ENCODE measurements around the gene FSTL5. TPM values are rescaled to one million over a fixed set of nuclear protein-coding genes. Genes with fewer than 3 reads are reported as not detected.
A peak's percentile ranks its signal among the peaks of the same experiment; 100 is the strongest.

Gene FSTL5
- total and polyA plus RNA-seq, 4 donors, result 0.01 to 0.08 TPM; not detected in 2

DNA sequence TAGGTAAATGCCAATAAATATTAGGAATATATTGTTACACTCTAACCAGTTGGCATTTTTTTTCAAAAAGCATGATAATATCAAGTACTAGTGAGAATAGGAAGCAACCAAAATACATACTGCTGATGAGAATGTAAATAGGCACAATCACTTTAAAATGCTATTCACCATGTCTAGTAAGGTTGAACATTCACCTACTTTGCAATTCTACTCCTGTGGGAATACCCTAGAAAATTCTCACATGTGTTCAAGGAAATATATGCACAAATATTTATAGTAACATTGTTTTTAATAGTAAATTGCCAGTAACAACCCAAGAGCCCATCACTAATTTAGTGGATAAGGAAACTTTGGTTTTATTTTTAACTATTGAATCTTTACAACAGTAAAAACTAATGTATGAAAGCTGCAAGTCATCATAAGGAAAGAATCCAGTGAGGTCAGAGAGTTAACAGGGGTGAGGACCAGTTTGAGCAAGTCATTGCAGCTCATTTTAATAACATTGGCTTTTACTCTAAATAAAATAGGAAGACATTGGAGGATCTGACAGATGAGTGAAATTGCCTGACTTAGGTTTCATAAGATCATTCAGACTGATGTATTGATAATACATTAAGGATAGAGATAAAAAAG, 23.6 kb downstream of the FSTL5 start:
- H3K9ac ChIP-seq (ENCODE audit: low read depth in 1 of 2, low read length in 2 of 2), result no peak overlapping the region
- TF ChIP-seq HNF4G (IDR thresholded peaks at IDR 0.05) (no peak), RXRA (IDR thresholded peaks at IDR 0.05) (no peak), NR2F2 (IDR thresholded peaks at IDR 0.05) (no peak), EGR1 (IDR thresholded peaks at IDR 0.05; ENCODE audit: low read depth in 2 of 2) (no peak), YY1 (IDR thresholded peaks at IDR 0.05) (no peak), SP1 (IDR thresholded peaks at IDR 0.05) (no peak), JUND (IDR thresholded peaks at IDR 0.05) (no peak), HNF4A (conservative IDR thresholded peaks at IDR 0.05) (no peak), FOXA2 (IDR thresholded peaks at IDR 0.05) (no peak)
- TF ChIP-seq, protein P1, sequence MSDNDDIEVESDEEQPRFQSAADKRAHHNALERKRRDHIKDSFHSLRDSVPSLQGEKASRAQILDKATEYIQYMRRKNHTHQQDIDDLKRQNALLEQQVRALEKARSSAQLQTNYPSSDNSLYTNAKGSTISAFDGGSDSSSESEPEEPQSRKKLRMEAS (IDR thresholded peaks at IDR 0.05), result no peak
- TF ChIP-seq, protein P2, sequence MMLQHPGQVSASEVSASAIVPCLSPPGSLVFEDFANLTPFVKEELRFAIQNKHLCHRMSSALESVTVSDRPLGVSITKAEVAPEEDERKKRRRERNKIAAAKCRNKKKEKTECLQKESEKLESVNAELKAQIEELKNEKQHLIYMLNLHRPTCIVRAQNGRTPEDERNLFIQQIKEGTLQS (IDR thresholded peaks at IDR 0.05), result no peak
- TF ChIP-seq, protein P3, sequence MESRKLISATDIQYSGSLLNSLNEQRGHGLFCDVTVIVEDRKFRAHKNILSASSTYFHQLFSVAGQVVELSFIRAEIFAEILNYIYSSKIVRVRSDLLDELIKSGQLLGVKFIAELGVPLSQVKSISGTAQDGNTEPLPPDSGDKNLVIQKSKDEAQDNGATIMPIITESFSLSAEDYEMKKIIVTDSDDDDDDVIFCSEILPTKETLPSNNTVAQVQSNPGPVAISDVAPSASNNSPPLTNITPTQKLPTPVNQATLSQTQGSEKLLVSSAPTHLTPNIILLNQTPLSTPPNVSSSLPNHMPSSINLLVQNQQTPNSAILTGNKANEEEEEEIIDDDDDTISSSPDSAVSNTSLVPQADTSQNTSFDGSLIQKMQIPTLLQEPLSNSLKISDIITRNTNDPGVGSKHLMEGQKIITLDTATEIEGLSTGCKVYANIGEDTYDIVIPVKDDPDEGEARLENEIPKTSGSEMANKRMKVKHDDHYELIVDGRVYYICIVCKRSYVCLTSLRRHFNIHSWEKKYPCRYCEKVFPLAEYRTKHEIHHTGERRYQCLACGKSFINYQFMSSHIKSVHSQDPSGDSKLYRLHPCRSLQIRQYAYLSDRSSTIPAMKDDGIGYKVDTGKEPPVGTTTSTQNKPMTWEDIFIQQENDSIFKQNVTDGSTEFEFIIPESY (IDR thresholded peaks at IDR 0.05), result no peak
- H3K36me3 ChIP-seq (ENCODE audit: control insufficient read depth in 4 of 4, insufficient read depth in 3 of 4, low read depth in 1 of 4, low read length in 3 of 4), result no peaks in the 10 kb centered on the region
- no peak overlapping the region for H3K27ac ChIP-seq (ENCODE audit: low read depth in 1 of 2, low read length in 2 of 2)
- H3K27me3 ChIP-seq (ENCODE audit: control insufficient read depth in 4 of 4, insufficient read depth in 4 of 4, low read length in 3 of 4), result peaks cover 0 to 8% (median 0%) of the 10 kb centered on the region in 4 donors
- H3K9me3 ChIP-seq (ENCODE audit: control insufficient read depth in 4 of 4, low read length in 3 of 4), result no peaks in the 10 kb centered on the region
- no peaks in the 10 kb centered on the region for H3K4me1 ChIP-seq (ENCODE audit: control insufficient read depth in 4 of 4, insufficient read depth in 4 of 4, low read length in 3 of 4)
- DNase-seq (ENCODE audit: low spot score), result no peak
- H3K4me3 ChIP-seq (ENCODE audit: low read depth in 1 of 3, low read length in 3 of 3), result no peak overlapping the region

DNA sequence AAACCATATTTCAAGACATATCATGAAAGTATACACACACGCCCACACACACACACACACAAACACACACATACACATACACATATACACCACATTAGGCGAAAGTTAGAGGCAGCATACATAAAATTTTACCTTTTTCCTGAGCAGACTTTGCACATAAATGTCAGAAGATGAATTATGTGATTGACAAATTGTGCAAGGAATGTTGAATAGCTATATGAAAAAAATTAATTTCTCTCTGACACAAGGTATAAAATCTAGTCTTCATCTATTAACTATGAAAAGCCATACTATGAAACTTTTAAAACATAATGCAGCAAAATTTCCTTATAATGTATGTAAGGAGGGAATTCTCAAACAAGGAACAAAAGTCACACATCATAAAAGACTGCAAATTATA, 24.4 kb downstream of the FSTL5 start:
- H3K27ac ChIP-seq (ENCODE audit: low read depth in 1 of 2, low read length in 2 of 2), result no peak overlapping the region
- no peak for TF ChIP-seq SP1 (IDR thresholded peaks at IDR 0.05)
- TF ChIP-seq HNF4A (conservative IDR thresholded peaks at IDR 0.05), result no peak
- no peak for TF ChIP-seq JUND (IDR thresholded peaks at IDR 0.05)
- TF ChIP-seq, protein P4, sequence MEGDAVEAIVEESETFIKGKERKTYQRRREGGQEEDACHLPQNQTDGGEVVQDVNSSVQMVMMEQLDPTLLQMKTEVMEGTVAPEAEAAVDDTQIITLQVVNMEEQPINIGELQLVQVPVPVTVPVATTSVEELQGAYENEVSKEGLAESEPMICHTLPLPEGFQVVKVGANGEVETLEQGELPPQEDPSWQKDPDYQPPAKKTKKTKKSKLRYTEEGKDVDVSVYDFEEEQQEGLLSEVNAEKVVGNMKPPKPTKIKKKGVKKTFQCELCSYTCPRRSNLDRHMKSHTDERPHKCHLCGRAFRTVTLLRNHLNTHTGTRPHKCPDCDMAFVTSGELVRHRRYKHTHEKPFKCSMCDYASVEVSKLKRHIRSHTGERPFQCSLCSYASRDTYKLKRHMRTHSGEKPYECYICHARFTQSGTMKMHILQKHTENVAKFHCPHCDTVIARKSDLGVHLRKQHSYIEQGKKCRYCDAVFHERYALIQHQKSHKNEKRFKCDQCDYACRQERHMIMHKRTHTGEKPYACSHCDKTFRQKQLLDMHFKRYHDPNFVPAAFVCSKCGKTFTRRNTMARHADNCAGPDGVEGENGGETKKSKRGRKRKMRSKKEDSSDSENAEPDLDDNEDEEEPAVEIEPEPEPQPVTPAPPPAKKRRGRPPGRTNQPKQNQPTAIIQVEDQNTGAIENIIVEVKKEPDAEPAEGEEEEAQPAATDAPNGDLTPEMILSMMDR (IDR thresholded peaks at IDR 0.05; ENCODE audit: low read depth, low read length, missing input control), result no peak
- no peak for TF ChIP-seq NR2F2 (IDR thresholded peaks at IDR 0.05)
- 42% methylated on average over 2 of the region's 2 CpGs for WGBS

DNA sequence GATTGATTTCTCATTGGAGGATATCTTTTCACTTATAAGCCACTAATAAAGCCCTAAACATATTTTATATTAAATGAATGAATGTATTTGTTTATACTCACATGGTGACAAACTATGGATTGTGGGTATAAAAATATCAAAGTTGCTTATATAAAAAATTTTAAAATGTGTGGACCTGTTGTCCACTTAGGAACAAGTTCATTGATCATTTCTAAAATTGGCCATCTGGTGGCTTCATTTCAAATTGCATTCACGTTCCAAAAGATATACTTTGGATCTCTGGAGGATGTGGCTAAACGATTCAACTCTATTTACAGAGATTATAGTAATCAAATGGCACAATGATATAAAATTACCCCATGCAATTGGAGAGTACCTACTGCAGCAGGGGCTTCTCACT, 32.5 kb downstream of the FSTL5 start:
- TF ChIP-seq HNF4A (conservative IDR thresholded peaks at IDR 0.05), result no peak
- peak in 1 of 2 donors; percentile 6 for TF ChIP-seq RAD21 (IDR thresholded peaks at IDR 0.05)
- TF ChIP-seq, protein P4 (IDR thresholded peaks at IDR 0.05; ENCODE audit: low read depth, low read length, missing input control), result peak; percentile 14
- Histone ChIP-seq H3K36me3 (ENCODE audit: control insufficient read depth in 4 of 4, insufficient read depth in 3 of 4, low read depth in 1 of 4, low read length in 3 of 4) (no peaks in the 10 kb centered on the region), H3K9me3 (ENCODE audit: control insufficient read depth in 4 of 4, low read length in 3 of 4) (no peaks in the 10 kb centered on the region), H3K27me3 (ENCODE audit: control insufficient read depth in 4 of 4, insufficient read depth in 4 of 4, low read length in 3 of 4) (peaks cover 0 to 3% (median 0%) of the 10 kb centered on the region in 4 donors), H3K4me3 (ENCODE audit: low read depth in 1 of 3, low read length in 3 of 3) (no peak overlapping the region), H3K9ac (ENCODE audit: low read depth in 1 of 2, low read length in 2 of 2) (no peak overlapping the region), H3K27ac (ENCODE audit: low read depth in 1 of 2, low read length in 2 of 2) (no peak overlapping the region), H3K4me1 (ENCODE audit: control insufficient read depth in 4 of 4, insufficient read depth in 4 of 4, low read length in 3 of 4) (no peaks in the 10 kb centered on the region)
- DNase-seq (ENCODE audit: low spot score), result no peak
- WGBS, result 27% methylated on average over 2 of the region's 2 CpGs

More for the DNA sequence above, 24.4 kb downstream of the FSTL5 start:
- DNase-seq (ENCODE audit: low spot score), result no peak
- H3K36me3 ChIP-seq (ENCODE audit: control insufficient read depth in 4 of 4, insufficient read depth in 3 of 4, low read depth in 1 of 4, low read length in 3 of 4), result no peaks in the 10 kb centered on the region
- no peak overlapping the region for H3K9ac ChIP-seq (ENCODE audit: low read depth in 1 of 2, low read length in 2 of 2)
- no peaks in the 10 kb centered on the region for H3K4me1 ChIP-seq (ENCODE audit: control insufficient read depth in 4 of 4, insufficient read depth in 4 of 4, low read length in 3 of 4)
- H3K9me3 ChIP-seq (ENCODE audit: control insufficient read depth in 4 of 4, low read length in 3 of 4), result no peaks in the 10 kb centered on the region
- H3K4me3 ChIP-seq (ENCODE audit: low read depth in 1 of 3, low read length in 3 of 3), result no peak overlapping the region
- H3K27me3 ChIP-seq (ENCODE audit: control insufficient read depth in 4 of 4, insufficient read depth in 4 of 4, low read length in 3 of 4), result peaks cover 0 to 8% (median 0%) of the 10 kb centered on the region in 4 donors
